Measurements from ENCODE around the gene DENND1A. TPM values are rescaled to one million over a fixed set of nuclear protein-coding genes. Genes with fewer than 3 reads are reported as not detected.

The DENND1A gene
- total RNA-seq, 2 donors from 2014 or later = 18.9 to 26.8 TPM

DNA sequence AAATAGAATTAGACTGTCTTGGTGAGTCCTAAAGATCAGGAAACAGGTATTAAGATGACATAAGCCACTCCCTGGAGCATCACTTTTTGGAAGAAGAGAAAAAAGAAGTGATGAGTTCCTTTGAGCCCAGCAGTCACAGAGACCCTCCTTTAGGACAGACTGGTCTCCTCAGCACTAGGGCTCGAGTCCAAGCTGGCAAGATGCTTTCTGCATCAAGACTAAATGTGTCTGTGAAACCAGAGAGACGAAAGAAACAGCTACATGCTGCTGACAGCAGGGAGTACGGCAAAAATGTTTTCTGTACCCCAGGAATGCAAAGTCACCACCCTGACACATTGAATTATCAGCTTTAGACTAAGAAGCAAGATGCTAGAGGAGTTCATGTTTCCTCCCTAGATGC, 389.5 kb downstream of the DENND1A start:
- DNase-seq (ENCODE audit: low spot score) = no peak
- WGBS = 74% methylated on average over 3 of the region's 3 CpGs

DNA sequence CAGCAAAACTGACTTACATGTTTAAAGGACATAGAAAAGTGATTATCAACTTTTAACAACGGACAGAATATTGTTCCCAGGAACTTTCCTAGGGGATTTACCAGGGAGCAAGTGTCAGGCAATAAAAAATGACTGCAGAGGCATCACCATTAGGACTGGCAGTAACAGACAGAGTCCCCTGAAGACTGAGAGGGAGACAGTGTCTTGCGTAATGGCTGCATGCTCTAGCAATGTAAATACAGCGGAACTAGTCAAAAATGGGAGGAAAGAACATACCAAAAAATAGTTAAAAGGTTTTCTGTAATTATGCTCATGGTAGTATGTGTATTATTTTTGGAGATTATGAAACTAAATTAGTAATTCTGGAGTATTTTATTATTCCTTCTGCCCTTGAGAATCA, 392.1 kb downstream of the DENND1A start:
- intact Hi-C loops (cut with DNase I) = no loop called here

More for the DNA sequence above, 389.5 kb downstream of the DENND1A start:
- intact Hi-C loops (cut with DNase I) = loop anchor here (5.0 kb wide), 2 partner anchors 138 to 502 kb away; no protein-coding TSS in a partner anchor
- Histone ChIP-seq H3K27me3 (replicated peaks; ENCODE audit: insufficient read depth) (no peaks in the 10 kb centered on the region), H3K9me3 (no peaks in the 10 kb centered on the region), H3K4me3 (no peak overlapping the region), H3K4me1 (replicated peaks) (no peaks in the 10 kb centered on the region), H3K36me3 (no peaks in the 10 kb centered on the region), H3K27ac (no peak overlapping the region)
- TF ChIP-seq, protein P1, sequence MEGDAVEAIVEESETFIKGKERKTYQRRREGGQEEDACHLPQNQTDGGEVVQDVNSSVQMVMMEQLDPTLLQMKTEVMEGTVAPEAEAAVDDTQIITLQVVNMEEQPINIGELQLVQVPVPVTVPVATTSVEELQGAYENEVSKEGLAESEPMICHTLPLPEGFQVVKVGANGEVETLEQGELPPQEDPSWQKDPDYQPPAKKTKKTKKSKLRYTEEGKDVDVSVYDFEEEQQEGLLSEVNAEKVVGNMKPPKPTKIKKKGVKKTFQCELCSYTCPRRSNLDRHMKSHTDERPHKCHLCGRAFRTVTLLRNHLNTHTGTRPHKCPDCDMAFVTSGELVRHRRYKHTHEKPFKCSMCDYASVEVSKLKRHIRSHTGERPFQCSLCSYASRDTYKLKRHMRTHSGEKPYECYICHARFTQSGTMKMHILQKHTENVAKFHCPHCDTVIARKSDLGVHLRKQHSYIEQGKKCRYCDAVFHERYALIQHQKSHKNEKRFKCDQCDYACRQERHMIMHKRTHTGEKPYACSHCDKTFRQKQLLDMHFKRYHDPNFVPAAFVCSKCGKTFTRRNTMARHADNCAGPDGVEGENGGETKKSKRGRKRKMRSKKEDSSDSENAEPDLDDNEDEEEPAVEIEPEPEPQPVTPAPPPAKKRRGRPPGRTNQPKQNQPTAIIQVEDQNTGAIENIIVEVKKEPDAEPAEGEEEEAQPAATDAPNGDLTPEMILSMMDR (IDR thresholded peaks at IDR 0.05) = no peak
- TF ChIP-seq POLR2A (IDR thresholded peaks at IDR 0.05) = no peak
- TF ChIP-seq POLR2AphosphoS5 (IDR thresholded peaks at IDR 0.05) = no peak

DNA sequence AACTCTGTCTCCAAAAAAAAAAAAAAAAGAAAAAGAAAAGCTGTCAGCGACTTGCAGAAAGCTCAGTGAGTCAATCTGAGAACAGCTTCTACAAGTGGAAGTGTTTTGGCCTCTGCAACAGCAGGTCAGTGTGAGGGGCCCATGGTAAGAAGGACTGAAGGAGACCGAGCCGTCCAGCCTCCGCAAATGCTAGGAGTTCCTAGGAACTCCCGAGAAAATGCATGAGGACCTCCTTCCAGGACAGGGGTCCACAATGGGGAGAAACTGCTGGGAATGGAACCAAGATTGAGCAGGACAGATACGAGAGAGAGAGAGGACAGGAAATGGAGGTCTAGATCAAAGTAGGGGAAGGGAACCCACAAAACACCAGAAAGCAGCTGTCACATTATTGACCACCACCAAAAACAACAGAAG, 393.5 kb downstream of the DENND1A start:
- H3K36me3 ChIP-seq = no peaks in the 10 kb centered on the region
- H3K4me3 ChIP-seq = no peak overlapping the region
- no peaks in the 10 kb centered on the region for H3K9me3 ChIP-seq
- TF ChIP-seq POLR2A (IDR thresholded peaks at IDR 0.05) (no peak), POLR2AphosphoS5 (IDR thresholded peaks at IDR 0.05) (no peak)
- TF ChIP-seq, protein P1 (IDR thresholded peaks at IDR 0.05) = no peak
- H3K27ac ChIP-seq = no peak overlapping the region
- intact Hi-C loops (cut with DNase I) = no loop called here
- H3K27me3 ChIP-seq (replicated peaks; ENCODE audit: insufficient read depth) = no peaks in the 10 kb centered on the region
- no peak for DNase-seq (ENCODE audit: low spot score)
- no peaks in the 10 kb centered on the region for H3K4me1 ChIP-seq (replicated peaks)
- 98% methylated on average over 6 of the region's 6 CpGs for WGBS

More for the DNA sequence above, 392.1 kb downstream of the DENND1A start:
- H3K27ac ChIP-seq = no peak overlapping the region
- TF ChIP-seq POLR2A (IDR thresholded peaks at IDR 0.05) = no peak
- TF ChIP-seq, protein P1 (IDR thresholded peaks at IDR 0.05) = no peak
- no peak for TF ChIP-seq POLR2AphosphoS5 (IDR thresholded peaks at IDR 0.05)
- WGBS = 85% methylated on average over 3 of the region's 3 CpGs
- H3K4me3 ChIP-seq = no peak overlapping the region
- H3K9me3 ChIP-seq = no peaks in the 10 kb centered on the region
- DNase-seq (ENCODE audit: low spot score) = no peak
- no peaks in the 10 kb centered on the region for H3K4me1 ChIP-seq (replicated peaks)
- no peaks in the 10 kb centered on the region for H3K27me3 ChIP-seq (replicated peaks; ENCODE audit: insufficient read depth)
- H3K36me3 ChIP-seq = no peaks in the 10 kb centered on the region

DNA sequence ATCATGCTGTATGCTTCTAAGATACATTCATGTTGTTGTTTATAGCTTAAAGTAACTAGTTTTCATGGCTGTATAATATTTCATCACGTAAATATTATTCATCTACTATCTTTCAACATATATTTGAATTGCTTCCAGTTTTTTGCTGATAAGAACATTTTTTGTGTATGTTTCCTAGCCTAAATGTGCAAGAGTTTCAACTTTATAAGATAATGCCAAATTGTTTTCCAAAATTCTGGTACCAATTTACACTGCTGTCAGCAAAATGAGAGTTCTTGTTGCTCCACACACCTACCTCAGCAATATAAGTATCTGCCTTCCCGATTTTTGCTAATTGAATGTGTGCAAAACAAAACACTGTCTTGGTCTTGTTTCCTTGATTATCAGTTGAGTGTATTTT, 395.6 kb downstream of the DENND1A start:
- 76% methylated on average over 2 of the region's 2 CpGs for WGBS
- no peak for DNase-seq (ENCODE audit: low spot score)
- no peak overlapping the region for H3K4me3 ChIP-seq
- H3K4me1 ChIP-seq (replicated peaks) = no peaks in the 10 kb centered on the region
- H3K9me3 ChIP-seq = no peaks in the 10 kb centered on the region
- H3K27ac ChIP-seq = no peak overlapping the region
- no peak for TF ChIP-seq POLR2A (IDR thresholded peaks at IDR 0.05)
- TF ChIP-seq, protein P1 (IDR thresholded peaks at IDR 0.05) = no peak
- TF ChIP-seq POLR2AphosphoS5 (IDR thresholded peaks at IDR 0.05) = no peak
- intact Hi-C loops (cut with DNase I) = no loop called here
- H3K36me3 ChIP-seq = no peaks in the 10 kb centered on the region
- H3K27me3 ChIP-seq (replicated peaks; ENCODE audit: insufficient read depth) = no peaks in the 10 kb centered on the region

DNA sequence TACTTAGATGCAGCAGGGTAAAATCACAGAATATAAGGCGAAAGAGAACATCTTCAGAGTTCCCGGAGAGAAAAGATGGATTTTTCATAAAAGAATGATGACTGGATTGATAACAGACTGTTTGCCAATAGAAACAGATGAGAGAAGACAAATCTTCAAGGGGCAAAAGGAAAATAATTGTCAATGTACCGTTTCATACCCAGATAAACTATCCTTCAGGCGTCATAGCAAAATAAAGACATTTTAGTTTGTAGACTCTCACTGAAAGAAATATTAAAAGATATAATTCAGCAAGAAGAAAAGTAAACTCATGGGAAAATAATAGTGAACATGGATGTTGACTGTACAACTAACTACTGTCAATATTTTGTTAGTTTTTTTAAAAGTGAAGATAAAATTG, 399.7 kb downstream of the DENND1A start:
- Histone ChIP-seq H3K9me3 (no peaks in the 10 kb centered on the region), H3K36me3 (no peaks in the 10 kb centered on the region), H3K4me3 (no peak overlapping the region), H3K27ac (no peak overlapping the region), H3K27me3 (replicated peaks; ENCODE audit: insufficient read depth) (no peaks in the 10 kb centered on the region), H3K4me1 (replicated peaks) (no peaks in the 10 kb centered on the region)
- no peak for DNase-seq (ENCODE audit: low spot score)
- TF ChIP-seq, protein P1 (IDR thresholded peaks at IDR 0.05) = no peak
- WGBS = 68% methylated on average over 4 of the region's 4 CpGs
- intact Hi-C loops (cut with DNase I) = no loop called here
